Stimulated activated CD4-positive, alpha-beta T cell treated with anti-CD3 and anti-CD28 coated beads, TNF-alpha, amount 100 ng/mL, for 4 hours (primary cell): ENCODE measurements around the gene NPAS1.

ENCODE experiments used
- DNase-seq, 3 experiments: peaks; one replicate each; pipeline ENCODE4 v3.0.0-alpha.2; 2020; ENCODE audit warnings: low read depth in 3 of 3

The NPAS1 gene

DNA sequence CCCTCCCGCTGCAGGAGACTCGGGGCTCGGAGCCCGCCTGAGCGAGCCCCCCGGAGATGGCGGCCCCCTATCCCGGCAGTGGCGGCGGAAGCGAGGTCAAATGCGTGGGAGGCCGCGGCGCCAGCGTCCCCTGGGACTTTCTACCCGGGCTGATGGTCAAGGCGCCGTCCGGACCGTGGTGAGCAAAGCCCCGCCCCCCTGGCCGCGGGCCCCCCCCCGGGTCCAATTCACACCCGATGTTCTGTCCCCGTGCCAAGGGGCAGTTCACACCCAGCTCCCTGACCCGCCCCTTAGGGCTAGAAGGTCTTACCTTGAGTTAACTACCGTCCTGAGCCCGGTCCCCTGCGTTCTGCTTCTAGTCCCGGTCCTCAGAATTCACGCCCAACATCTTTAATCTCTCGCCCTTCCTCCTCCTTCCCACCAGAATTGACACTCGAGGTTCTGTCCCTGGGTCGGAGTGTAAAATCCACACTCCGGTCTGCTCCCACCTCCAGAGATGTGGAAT, 1.4 kb downstream of the NPAS1 start:
- DNase-seq: no peak

DNA sequence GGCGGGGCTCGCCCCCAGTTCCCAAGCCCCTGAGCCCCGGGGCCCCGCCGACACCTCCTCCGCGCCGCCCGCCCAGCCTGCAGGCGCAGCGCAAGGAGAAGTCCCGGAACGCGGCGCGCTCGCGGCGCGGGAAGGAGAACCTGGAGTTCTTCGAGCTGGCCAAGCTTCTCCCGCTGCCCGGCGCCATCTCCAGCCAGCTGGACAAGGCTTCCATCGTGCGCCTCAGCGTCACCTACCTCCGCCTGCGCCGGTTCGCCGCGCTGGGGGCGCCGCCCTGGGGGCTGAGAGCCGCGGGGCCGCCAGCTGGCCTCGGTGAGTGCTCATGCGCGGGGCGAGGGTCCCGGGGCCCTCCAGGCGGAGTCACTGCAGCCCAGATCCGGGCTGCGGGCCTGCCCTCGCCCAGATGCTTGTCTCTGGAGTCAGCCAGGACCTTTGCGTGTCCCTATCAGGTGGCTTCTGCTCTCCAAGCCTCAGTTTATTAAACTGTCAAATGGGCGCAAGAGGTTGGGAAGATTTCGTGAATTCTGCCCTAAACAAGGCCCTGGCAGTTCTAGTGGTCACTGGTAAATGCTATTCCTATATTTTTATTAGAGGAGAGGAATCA, 2.0 kb downstream of the NPAS1 start:
- no peak for DNase-seq

- DNase-seq: no peak
Observed at GRCh38 chr19:47022140-47022536, 2.5 kb downstream of the NPAS1 start.

DNA sequence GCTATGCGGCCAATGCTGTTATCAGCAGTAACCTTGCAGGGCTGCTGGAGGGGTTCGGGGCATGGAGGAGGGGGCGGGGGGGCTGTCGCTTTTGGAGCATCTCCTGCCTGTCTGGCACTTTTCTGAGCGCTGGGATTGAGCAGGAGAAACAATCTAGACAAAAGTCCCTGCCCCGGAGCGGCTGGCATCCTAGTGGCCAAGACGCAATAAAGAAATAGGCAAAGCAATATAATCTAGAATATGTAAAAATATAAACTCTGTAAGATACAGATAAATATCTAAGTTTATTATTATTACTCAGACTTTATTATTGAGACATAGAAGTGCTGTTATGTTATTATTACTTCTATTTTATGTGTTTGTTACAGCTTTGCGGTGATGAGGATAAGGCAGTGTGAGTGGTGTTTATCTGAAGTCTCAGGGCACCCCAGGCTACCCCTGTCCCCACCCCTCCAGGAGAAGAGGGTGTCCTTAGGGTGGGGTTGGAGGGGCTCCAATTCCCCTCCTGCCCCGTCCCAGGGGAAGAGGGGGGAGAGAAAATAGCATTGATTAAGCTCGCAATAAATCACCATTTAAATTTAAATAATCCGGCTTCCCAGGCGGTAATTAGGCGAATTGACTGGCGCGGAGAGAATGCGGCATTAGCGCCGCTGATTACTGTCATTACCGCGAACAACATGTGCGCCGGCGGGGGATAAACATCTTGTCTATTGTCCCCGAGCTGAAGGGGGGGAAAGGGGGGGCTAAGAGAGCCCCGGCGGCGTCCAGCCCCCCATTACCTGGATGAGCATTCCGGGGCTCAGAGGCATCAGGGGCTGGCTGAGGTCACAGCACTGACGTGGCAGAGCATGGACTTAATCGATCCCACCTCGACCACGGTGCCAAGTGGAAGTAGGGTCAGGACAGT, 3.2 kb downstream of the NPAS1 start:
- DNase-seq: no peak

- DNase-seq: no peak
Observed at GRCh38 chr19:47023448-47023794, 3.8 kb downstream of the NPAS1 start.

- no peak for DNase-seq
Observed at GRCh38 chr19:47024502-47024901, 4.9 kb downstream of the NPAS1 start.

GRCh38 chr19:47026156-47026555, 6.5 kb downstream of the NPAS1 start:
- no peak for DNase-seq

DNA sequence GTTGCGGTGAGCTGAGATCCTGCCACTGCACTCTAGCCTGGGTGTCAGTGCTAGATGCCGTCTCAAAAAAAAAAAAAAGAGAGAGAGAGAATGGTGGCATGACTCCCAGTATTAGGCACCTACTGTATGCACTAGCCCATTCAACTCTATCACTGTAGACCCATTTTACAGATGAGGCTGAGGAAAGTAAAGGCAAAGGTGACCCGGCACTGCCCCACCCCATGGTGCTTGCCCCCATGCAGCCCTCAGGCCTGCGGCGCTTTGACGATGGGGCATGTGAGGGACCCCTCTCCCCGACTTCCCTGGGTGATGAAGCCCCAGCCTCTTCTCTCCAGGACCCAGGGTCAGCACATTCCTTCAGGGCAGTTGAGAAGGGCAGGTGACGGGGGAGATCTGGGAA, 7.3 kb downstream of the NPAS1 start:
- DNase-seq: no peak

DNA sequence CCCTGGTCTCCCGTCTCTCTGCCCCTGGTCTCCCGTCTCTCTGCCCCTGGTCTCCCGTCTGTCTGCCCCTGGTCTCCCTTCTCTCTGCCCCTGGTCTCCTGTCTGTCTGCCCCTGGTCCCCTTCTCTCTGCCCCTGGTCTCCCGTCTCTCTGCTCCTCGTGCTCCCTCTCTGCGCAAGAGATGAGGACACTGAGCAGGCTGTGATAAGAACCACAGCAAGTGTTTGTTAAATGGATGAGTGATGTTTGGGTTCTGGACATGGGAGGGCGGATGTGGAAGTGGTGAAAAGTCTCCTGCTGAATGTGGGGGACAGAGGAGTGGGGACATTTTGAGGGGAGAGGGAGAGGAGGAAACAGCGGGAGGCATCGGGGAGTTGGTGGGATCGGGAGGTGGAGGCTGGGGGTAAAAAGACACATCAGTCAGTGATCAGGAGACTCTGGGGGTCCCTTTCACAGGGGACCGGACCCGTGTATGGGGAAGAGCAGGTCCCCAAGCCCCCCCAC, 8.0 kb downstream of the NPAS1 start:
- DNase-seq: no peak

GRCh38 chr19:47028195-47028601, 8.6 kb downstream of the NPAS1 start:
- DNase-seq: no peak

DNA sequence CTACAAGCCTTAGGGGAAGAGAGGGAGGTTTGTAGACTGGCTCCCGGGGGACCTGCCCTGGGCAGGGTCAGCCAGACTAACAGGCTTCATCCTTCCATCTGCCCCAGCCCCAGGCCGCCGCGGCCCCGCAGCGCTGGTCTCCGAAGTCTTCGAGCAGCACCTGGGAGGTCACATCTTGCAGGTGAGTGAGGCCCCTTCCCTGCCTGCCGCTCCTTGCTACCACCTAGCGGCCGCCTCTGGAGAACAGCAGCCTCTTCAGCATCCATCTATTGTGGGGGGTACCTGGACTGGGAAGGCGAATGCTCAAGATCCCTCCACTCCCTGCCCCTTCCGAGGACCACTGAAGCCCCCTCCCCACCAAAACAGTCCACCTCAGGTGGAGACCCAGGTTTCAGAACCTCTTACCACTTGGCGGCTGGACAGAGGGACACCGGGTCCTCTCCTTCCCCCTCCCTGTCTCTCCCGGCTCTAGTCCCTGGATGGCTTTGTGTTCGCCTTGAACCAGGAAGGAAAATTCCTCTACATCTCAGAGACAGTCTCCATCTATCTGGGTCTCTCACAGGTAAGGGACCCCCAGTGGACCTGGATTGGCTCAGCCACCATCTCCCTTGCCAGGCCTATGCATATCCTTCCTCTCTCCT, 12.7 kb downstream of the NPAS1 start:
- peak; percentile 46 to 60 (median 52) for DNase-seq

- peak; percentile 91 to 94 (median 92) for DNase-seq
Observed at GRCh38 chr19:47035127-47036096, 15.8 kb downstream of the NPAS1 start.

GRCh38 chr19:47036097-47036651, 16.5 kb downstream of the NPAS1 start:
- no peak for DNase-seq

GRCh38 chr19:47037766-47038165, 18.1 kb downstream of the NPAS1 start:
- DNase-seq: no peak

GRCh38 chr19:47039239-47039874, 19.7 kb downstream of the NPAS1 start:
- DNase-seq: no peak

DNA sequence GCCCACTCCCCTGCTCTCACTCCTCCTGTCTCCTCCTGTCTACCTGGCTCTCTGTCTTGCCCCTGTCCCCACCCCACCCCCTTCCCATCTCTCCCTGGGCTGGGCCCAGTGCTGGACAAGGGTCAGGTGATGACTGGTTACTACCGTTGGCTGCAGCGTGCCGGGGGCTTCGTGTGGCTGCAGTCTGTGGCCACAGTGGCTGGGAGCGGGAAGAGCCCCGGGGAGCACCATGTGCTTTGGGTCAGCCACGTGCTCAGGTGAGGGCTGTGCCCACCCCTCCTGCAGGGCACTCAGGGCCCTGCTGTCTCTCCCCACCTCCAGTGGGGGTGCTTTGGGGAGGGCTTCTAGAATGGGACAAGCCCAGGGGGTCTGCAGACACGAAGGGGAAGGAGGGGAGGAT, 21.2 kb downstream of the NPAS1 start:
- DNase-seq: no peak

- DNase-seq: no peak
Observed at GRCh38 chr19:47044946-47045866, 25.6 kb downstream of the NPAS1 start.

DNA sequence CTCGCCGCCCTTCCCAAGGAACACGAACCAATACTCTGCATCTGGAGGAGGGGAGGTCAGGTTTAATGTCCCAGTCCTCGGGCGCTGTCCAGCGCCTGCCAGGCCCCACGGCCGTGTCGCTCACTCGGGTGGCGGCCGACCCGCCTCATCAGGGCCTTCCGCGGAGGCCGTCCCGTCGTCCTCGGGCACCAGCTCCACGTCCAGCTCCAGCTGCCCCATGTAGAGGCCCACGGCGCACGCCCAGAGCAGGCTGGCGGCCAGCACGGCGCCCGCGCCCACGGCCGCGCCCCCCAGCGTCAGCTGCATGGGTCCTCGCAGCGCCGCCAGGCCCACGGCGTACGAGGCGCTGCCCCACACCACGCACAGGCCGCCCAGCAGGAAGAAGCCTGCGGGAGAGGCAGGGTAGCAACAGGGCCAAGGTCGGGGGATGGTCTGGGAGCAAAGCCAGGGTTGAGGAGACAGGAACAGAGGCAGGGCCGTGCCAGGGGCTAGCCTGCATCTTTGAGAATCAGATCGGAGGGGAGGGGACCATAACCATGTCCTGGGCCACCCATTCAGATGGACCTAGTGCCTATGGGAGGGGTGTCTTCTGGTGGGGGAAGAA, 26.3 kb downstream of the NPAS1 start:
- DNase-seq: no peak

- DNase-seq: no peak
Observed at GRCh38 chr19:47047272-47047762, 27.7 kb downstream of the NPAS1 start.
